ENCODE data around the gene USP34.
"Not testable (repeated sequence)": the region's sequence is repeated elsewhere in the genome, so short reads cannot be mapped to it uniquely, and the experiment has no call there.

USP34 gene

DNA sequence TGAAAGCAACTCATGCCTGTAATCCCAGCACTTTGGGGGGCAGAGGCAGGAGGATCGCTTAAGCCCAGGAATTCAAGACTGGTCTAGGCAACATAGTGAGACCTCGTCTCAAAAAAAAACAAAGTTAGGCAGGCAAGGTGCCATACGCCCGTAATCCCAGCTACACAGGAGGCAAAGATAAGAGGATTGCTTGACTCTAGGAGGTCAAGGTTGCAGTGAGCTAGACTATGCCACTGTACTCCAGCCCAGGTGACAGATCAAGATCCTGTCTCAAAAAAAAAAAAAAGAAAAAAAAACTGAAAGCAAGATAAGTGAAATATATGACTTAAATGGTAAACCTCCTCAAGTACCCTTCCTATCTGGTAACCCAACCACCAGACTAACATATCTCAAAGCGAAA, 59.8 kb downstream of the USP34 start:
- H3K9me3 Mint-ChIP-seq = no peaks in the 10 kb centered on the region
- ATAC-seq (replicated peaks; ENCODE audit: extremely low read depth, poor library complexity, severe bottlenecking) (no peak), DNase-seq (ENCODE audit: low spot score in 2 of 2) (no peak)
- H3K27ac Mint-ChIP-seq (ENCODE audit: low read depth) = peak overlapping the region; percentile 90
- H3K4me1 Mint-ChIP-seq = peaks cover 45% of the 10 kb centered on the region
- peaks cover 20% of the 10 kb centered on the region for H3K36me3 Mint-ChIP-seq (ENCODE audit: insufficient read depth)
- H3K4me3 Mint-ChIP-seq = no peak overlapping the region
- no peaks in the 10 kb centered on the region for H3K27me3 Mint-ChIP-seq

DNA sequence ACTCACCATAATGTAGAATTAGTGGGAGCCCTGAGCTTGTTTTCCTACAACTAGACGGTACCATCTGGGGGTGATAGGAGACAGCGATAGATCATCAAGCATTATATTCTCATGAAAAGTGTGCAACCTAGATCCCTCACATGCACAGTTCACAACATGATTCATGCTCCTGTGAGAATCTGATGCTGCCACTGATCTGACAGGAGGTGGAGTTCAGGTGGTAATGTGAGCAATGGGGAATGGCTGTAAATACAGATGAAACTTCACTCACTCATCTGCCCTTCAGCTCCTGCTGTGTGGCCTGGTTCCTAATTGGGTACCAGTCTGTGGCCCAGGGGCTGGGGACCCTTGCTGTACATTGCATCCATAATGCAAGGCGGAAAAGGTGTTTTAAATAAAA, 60.7 kb downstream of the USP34 start:
- no peaks in the 10 kb centered on the region for H3K9me3 Mint-ChIP-seq
- no peak for DNase-seq (ENCODE audit: low spot score in 2 of 2)
- H3K4me3 Mint-ChIP-seq = no peak overlapping the region
- H3K4me1 Mint-ChIP-seq = peaks cover 40% of the 10 kb centered on the region
- H3K27me3 Mint-ChIP-seq = no peaks in the 10 kb centered on the region
- no peak for ATAC-seq (replicated peaks; ENCODE audit: extremely low read depth, poor library complexity, severe bottlenecking)
- H3K27ac Mint-ChIP-seq (ENCODE audit: low read depth) = no peak overlapping the region
- H3K36me3 Mint-ChIP-seq (ENCODE audit: insufficient read depth) = peaks cover 27% of the 10 kb centered on the region

GRCh38 chr2:61405813-61406212, 65.1 kb downstream of the USP34 start:
- no peak for ATAC-seq (replicated peaks; ENCODE audit: extremely low read depth, poor library complexity, severe bottlenecking)
- DNase-seq (ENCODE audit: low spot score in 2 of 2) = no peak
- H3K36me3 Mint-ChIP-seq (ENCODE audit: insufficient read depth) = peaks cover 28% of the 10 kb centered on the region
- no peak overlapping the region for H3K27ac Mint-ChIP-seq (ENCODE audit: low read depth)
- H3K27me3 Mint-ChIP-seq = no peaks in the 10 kb centered on the region
- H3K4me3 Mint-ChIP-seq = no peak overlapping the region
- peaks cover 14% of the 10 kb centered on the region for H3K4me1 Mint-ChIP-seq
- H3K9me3 Mint-ChIP-seq = no peaks in the 10 kb centered on the region

- Mint-ChIP-seq H3K36me3 (ENCODE audit: insufficient read depth) (peaks cover 27% of the 10 kb centered on the region), H3K9me3 (no peaks in the 10 kb centered on the region), H3K4me1 (peaks cover 8% of the 10 kb centered on the region), H3K27me3 (no peaks in the 10 kb centered on the region), H3K4me3 (no peak overlapping the region), H3K27ac (ENCODE audit: low read depth) (no peak overlapping the region)
- ATAC-seq (replicated peaks; ENCODE audit: extremely low read depth, poor library complexity, severe bottlenecking) = no peak
- no peak for DNase-seq (ENCODE audit: low spot score in 2 of 2)
Measured at GRCh38 chr2:61404438-61404837, 66.4 kb downstream of the USP34 start.

DNA sequence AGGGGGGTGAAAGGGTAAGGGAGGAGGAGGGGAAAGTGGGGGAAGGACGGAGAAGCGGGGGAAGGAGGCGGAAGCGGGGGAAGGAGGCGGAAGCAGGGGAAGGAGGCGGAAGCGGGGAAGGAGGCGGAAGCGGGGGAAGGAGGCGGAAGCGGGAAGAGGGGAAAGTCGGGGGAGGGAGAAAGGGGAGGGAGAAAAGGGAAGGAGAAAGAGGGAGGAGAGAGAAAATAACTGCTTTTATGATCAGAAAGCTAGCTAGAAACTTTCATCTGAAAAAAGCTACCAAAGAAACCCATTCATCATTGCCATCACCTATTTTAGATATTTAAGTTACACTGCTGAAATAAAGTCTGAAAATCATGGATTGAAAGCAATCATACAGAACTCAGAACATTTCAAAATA, 72.5 kb downstream of the USP34 start:
- no peak overlapping the region for H3K27ac Mint-ChIP-seq (ENCODE audit: low read depth)
- H3K4me1 Mint-ChIP-seq = no peaks in the 10 kb centered on the region
- ATAC-seq (replicated peaks; ENCODE audit: extremely low read depth, poor library complexity, severe bottlenecking) (no peak), DNase-seq (ENCODE audit: low spot score in 2 of 2) (no peak)
- H3K27me3 Mint-ChIP-seq = no peaks in the 10 kb centered on the region
- H3K36me3 Mint-ChIP-seq (ENCODE audit: insufficient read depth) = peaks cover 25% of the 10 kb centered on the region
- H3K9me3 Mint-ChIP-seq = no peaks in the 10 kb centered on the region
- H3K4me3 Mint-ChIP-seq = no peak overlapping the region

GRCh38 chr2:61396005-61396404, 74.9 kb downstream of the USP34 start:
- H3K9me3 Mint-ChIP-seq = no peaks in the 10 kb centered on the region
- H3K4me1 Mint-ChIP-seq = no peaks in the 10 kb centered on the region
- peaks cover 31% of the 10 kb centered on the region for H3K36me3 Mint-ChIP-seq (ENCODE audit: insufficient read depth)
- DNase-seq (ENCODE audit: low spot score in 2 of 2) = no peak
- no peak for ATAC-seq (replicated peaks; ENCODE audit: extremely low read depth, poor library complexity, severe bottlenecking)
- H3K27ac Mint-ChIP-seq (ENCODE audit: low read depth) = no peak overlapping the region
- H3K4me3 Mint-ChIP-seq = no peak overlapping the region
- no peaks in the 10 kb centered on the region for H3K27me3 Mint-ChIP-seq

- H3K9me3 Mint-ChIP-seq; H3K4me3 Mint-ChIP-seq; DNase-seq (ENCODE audit: low spot score in 2 of 2); H3K27me3 Mint-ChIP-seq; ATAC-seq (replicated peaks; ENCODE audit: extremely low read depth, poor library complexity, severe bottlenecking); H3K4me1 Mint-ChIP-seq; H3K27ac Mint-ChIP-seq (ENCODE audit: low read depth): not testable (repeated sequence)
- H3K36me3 Mint-ChIP-seq (ENCODE audit: insufficient read depth) = peaks cover 20% of the 10 kb centered on the region
Measured at GRCh38 chr2:61387588-61387987, 83.3 kb downstream of the USP34 start.

DNA sequence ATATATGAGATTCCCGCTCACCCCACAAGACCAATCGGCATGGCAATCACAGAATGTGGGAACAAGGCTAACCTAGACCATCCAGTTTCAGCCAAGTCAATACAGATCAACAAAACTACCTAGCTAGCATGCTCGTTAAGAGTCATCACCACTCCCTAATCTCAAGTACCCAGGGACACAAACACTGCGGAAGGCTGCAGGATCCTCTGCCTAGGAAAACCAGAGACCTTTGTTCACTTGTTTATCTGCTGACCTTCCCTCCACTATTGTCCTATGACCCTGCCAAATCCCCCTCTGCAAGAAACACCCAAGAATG, 90.0 kb downstream of the USP34 start:
- peaks cover 44% of the 10 kb centered on the region for H3K36me3 Mint-ChIP-seq (ENCODE audit: insufficient read depth)
- not testable (repeated sequence) for H3K27ac Mint-ChIP-seq (ENCODE audit: low read depth); H3K9me3 Mint-ChIP-seq

DNA sequence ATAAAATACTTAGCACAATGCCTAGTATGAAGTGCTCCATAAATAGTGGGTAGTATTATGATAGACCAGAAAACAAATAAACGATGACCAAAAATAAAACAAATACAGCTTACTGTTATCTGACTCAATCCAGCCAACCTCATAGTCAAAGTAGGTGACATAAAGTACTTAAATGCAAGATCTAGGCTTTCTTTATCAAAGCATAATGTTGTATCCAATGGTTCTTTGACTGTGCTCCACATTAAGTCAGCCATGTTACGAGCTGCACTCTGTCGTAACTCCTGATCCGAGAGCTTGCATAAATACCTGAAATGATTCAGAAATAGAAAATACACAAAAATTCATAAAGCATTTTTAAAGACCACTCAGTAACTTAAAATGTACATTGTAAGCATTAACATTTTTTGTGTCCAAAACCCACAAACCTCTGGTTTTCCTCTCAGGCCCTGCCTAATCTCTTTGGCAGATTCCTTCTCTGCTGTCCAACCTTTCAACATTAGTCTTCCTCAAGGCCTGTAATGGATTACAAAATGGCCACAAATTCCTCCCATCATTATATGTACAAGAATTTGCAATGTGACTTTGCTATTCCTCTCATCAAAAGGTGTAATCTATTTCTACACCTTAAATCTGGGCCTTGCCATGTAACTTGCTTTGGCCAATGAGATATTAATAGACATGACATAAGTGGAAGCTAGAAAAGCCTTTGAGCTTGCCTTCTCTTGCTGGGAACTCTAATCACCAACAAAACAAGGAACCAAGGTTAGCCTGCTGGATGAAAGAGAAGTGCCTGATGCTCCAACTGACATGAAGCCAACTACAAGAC, 90.6 kb downstream of the USP34 start:
- DNase-seq (ENCODE audit: low spot score in 2 of 2) (no peak), ATAC-seq (replicated peaks; ENCODE audit: extremely low read depth, poor library complexity, severe bottlenecking) (no peak)
- H3K27ac Mint-ChIP-seq (ENCODE audit: low read depth) = no peak overlapping the region
- H3K27me3 Mint-ChIP-seq = no peaks in the 10 kb centered on the region
- H3K36me3 Mint-ChIP-seq (ENCODE audit: insufficient read depth) = peaks cover 46% of the 10 kb centered on the region
- H3K4me3 Mint-ChIP-seq = no peak overlapping the region
- H3K4me1 Mint-ChIP-seq = peaks cover 23% of the 10 kb centered on the region
- H3K9me3 Mint-ChIP-seq = no peaks in the 10 kb centered on the region

More for the DNA sequence above, 90.0 kb downstream of the USP34 start:
- not testable (repeated sequence) for DNase-seq (ENCODE audit: low spot score in 2 of 2); ATAC-seq (replicated peaks; ENCODE audit: extremely low read depth, poor library complexity, severe bottlenecking); H3K4me3 Mint-ChIP-seq; H3K27me3 Mint-ChIP-seq
- H3K4me1 Mint-ChIP-seq = peaks cover 23% of the 10 kb centered on the region

GRCh38 chr2:61379521-61379920, 91.4 kb downstream of the USP34 start:
- Mint-ChIP-seq H3K4me1 (peaks cover 28% of the 10 kb centered on the region), H3K36me3 (ENCODE audit: insufficient read depth) (peaks cover 51% of the 10 kb centered on the region), H3K9me3 (no peaks in the 10 kb centered on the region), H3K27me3 (no peaks in the 10 kb centered on the region), H3K4me3 (no peak overlapping the region), H3K27ac (ENCODE audit: low read depth) (no peak overlapping the region)
- no peak for DNase-seq (ENCODE audit: low spot score in 2 of 2)
- ATAC-seq (replicated peaks; ENCODE audit: extremely low read depth, poor library complexity, severe bottlenecking) = no peak

- Mint-ChIP-seq H3K9me3 (no peaks in the 10 kb centered on the region), H3K27ac (ENCODE audit: low read depth) (no peak overlapping the region), H3K4me1 (peaks cover 36% of the 10 kb centered on the region), H3K4me3 (no peak overlapping the region), H3K27me3 (no peaks in the 10 kb centered on the region), H3K36me3 (ENCODE audit: insufficient read depth) (peaks cover 62% of the 10 kb centered on the region)
- ATAC-seq (replicated peaks; ENCODE audit: extremely low read depth, poor library complexity, severe bottlenecking) = no peak
- DNase-seq (ENCODE audit: low spot score in 2 of 2) = no peak
Measured at GRCh38 chr2:61378281-61378680, 92.6 kb downstream of the USP34 start.

- DNase-seq (ENCODE audit: low spot score in 2 of 2) = no peak
- Mint-ChIP-seq H3K27me3 (no peaks in the 10 kb centered on the region), H3K9me3 (no peaks in the 10 kb centered on the region), H3K4me3 (no peak overlapping the region), H3K36me3 (ENCODE audit: insufficient read depth) (peaks cover 63% of the 10 kb centered on the region), H3K4me1 (peaks cover 31% of the 10 kb centered on the region), H3K27ac (ENCODE audit: low read depth) (no peak overlapping the region)
- no peak for ATAC-seq (replicated peaks; ENCODE audit: extremely low read depth, poor library complexity, severe bottlenecking)
Measured at GRCh38 chr2:61377046-61377445, 93.8 kb downstream of the USP34 start.

GRCh38 chr2:61376211-61376610, 94.7 kb downstream of the USP34 start:
- H3K27me3 Mint-ChIP-seq = no peaks in the 10 kb centered on the region
- no peak for DNase-seq (ENCODE audit: low spot score in 2 of 2)
- H3K27ac Mint-ChIP-seq (ENCODE audit: low read depth) = no peak overlapping the region
- H3K9me3 Mint-ChIP-seq = no peaks in the 10 kb centered on the region
- ATAC-seq (replicated peaks; ENCODE audit: extremely low read depth, poor library complexity, severe bottlenecking) = no peak
- H3K4me3 Mint-ChIP-seq = no peak overlapping the region
- H3K36me3 Mint-ChIP-seq (ENCODE audit: insufficient read depth) = peaks cover 57% of the 10 kb centered on the region
- H3K4me1 Mint-ChIP-seq = peaks cover 23% of the 10 kb centered on the region

Measured in central memory CD8-positive, alpha-beta T cell (primary cell).